K562 (cell line): ENCODE data around the gene PSMG3. TPM values are rescaled to one million over a fixed set of nuclear protein-coding genes. Genes with fewer than 3 reads are reported as not detected.

ENCODE experiments used
- ATAC-seq: fragments of 200-7000 bp; cut with Tn5 transposase; 3 replicates; pipeline ENCODE4 v1.9.1; 2020; ENCODE audit warnings: moderate library complexity
- BruUV-seq: library from RNA; stranded (reverse); fragments of 400-500 nt; replicated peaks from 2 replicates; lab custom pipeline; 2021; lab: Mats Ljungman, UMichigan
- CTCF ChIA-PET: fragments of 300-600 bp; formaldehyde crosslinking; extraction: SDS; loops from one replicate; lab custom pipeline; 2021; ENCODE audit warnings: low intra/inter-chr PET ratio; lab: Yijun Ruan, JAX
- POLR2A ChIA-PET: fragments of 300-600, 350-650 bp; sonication (Branson Sonifier 250); formaldehyde crosslinking; extraction: SDS; loops from one replicate; lab custom pipeline; 2021; ENCODE audit warnings: antibody characterized with exemption, inconsistent platforms; lab: Yijun Ruan, JAX
- DNase-seq, 4 experiments: peaks; one replicate each; pipeline versions ENCODE4 v3.0.0 to v3.0.0-alpha.2; 2011 to 2018; ENCODE audit warnings: low spot score in 3 of 4, mixed read lengths in 3 of 4; ENCODE audit errors: extremely low read depth in 1 of 4
- FAIRE-seq: peaks from 2 replicates; lab custom pipeline; 2011; peaks lifted over from hg19 to GRCh38; lab: Jason Lieb, UNC
- H2AFZ ChIP-seq: 2 replicates; pipeline ENCODE4 v1.6.0; 2011; ENCODE audit warnings: low read depth, low read length, control low read depth, inconsistent platforms
- H3K27ac ChIP-seq: fragments of 200-600 bp; 3 replicates; pipeline ENCODE4 v1.8.0; 2011; ENCODE audit warnings: low read depth, mild to moderate bottlenecking, control low read depth, inconsistent platforms, low read length, moderate library complexity, mixed read lengths; ENCODE audit errors: extremely low read depth
- H3K27me3 ChIP-seq, 2 experiments: fragments of 300-600 bp in 1 of 2; 2 replicates in 1 of 2; 3 replicates in 1 of 2; pipeline versions ENCODE4 v1.6.0 to v1.8.0; 2011; ENCODE audit warnings: inconsistent platforms in 2 of 2, low read length in 2 of 2, mild to moderate bottlenecking in 1 of 2, mixed read lengths in 1 of 2, moderate library complexity in 1 of 2; ENCODE audit not compliant: control insufficient read depth in 2 of 2, insufficient read depth in 2 of 2
- H3K36me3 ChIP-seq: fragments of 300-600 bp; 3 replicates; pipeline ENCODE4 v1.8.0; 2011; ENCODE audit warnings: mild to moderate bottlenecking, low read length, inconsistent platforms; ENCODE audit not compliant: control insufficient read depth, insufficient read depth
- H3K4me1 ChIP-seq, 2 experiments: fragments of 200-600 bp in 1 of 2; replicated peaks in 1 of 2; 2 replicates in 1 of 2; 3 replicates in 1 of 2; pipeline versions ENCODE4 v1.5.1 to v1.8.0; 2011; ENCODE audit warnings: inconsistent platforms in 2 of 2, low read length in 2 of 2, mild to moderate bottlenecking in 1 of 2, mixed read lengths in 1 of 2, moderate library complexity in 1 of 2; ENCODE audit not compliant: control insufficient read depth in 2 of 2, insufficient read depth in 2 of 2
- H3K4me2 ChIP-seq: 2 replicates; pipeline ENCODE4 v1.6.1; 2011; ENCODE audit warnings: low read length, control low read depth, inconsistent platforms, mixed read lengths; ENCODE audit not compliant: insufficient read depth
- H3K4me3 ChIP-seq: fragments of 200-600 bp; sonication (generic), shearing (Covaris generic); 2 replicates; pipeline ENCODE4 v1.5.1; 2016; ENCODE audit warnings: control low read depth, inconsistent platforms
- H3K79me2 ChIP-seq: fragments of 200-600 bp; 3 replicates; pipeline ENCODE4 v1.8.0; 2011; ENCODE audit warnings: low read length, inconsistent platforms; ENCODE audit not compliant: control insufficient read depth, insufficient read depth
- H3K9ac ChIP-seq, 2 experiments: 2 replicates each; pipeline versions ENCODE4 v1.6.0 to v1.6.1; 2011; ENCODE audit warnings: low read depth in 2 of 2, low read length in 2 of 2, control low read depth in 1 of 2, inconsistent platforms in 1 of 2, mild to moderate bottlenecking in 1 of 2, mixed read lengths in 1 of 2; ENCODE audit not compliant: insufficient read depth in 1 of 2
- H3K9me1 ChIP-seq: one replicate; pipeline ENCODE4 v1.6.0; 2011; ENCODE audit warnings: inconsistent platforms, mild to moderate bottlenecking, low read length, moderate library complexity; ENCODE audit not compliant: control insufficient read depth, insufficient read depth
- H3K9me3 ChIP-seq: replicated peaks from 2 replicates; pipeline ENCODE4 v1.5.1; 2011; ENCODE audit warnings: low read depth, low read length, inconsistent platforms; ENCODE audit not compliant: control insufficient read depth, insufficient read depth
- H4K20me1 ChIP-seq: replicated peaks from 2 replicates; pipeline ENCODE4 v1.6.1; 2011; ENCODE audit warnings: low read length, inconsistent platforms, mixed read lengths; ENCODE audit not compliant: control insufficient read depth, insufficient read depth
- HEY1 ChIP-seq: fragments of 250-450 bp; sonication (Bioruptor Pico); IDR thresholded peaks from 2 replicates; pipeline ENCODE4 v1.5.0; 2020; ENCODE audit warnings: mild to moderate bottlenecking, moderate library complexity, borderline replicate concordance
- KDM2B ChIP-seq: fragments of 250-450 bp; sonication (Bioruptor Pico); IDR thresholded peaks from 2 replicates; pipeline ENCODE4 v1.8.0; 2021; ENCODE audit warnings: mild to moderate bottlenecking, moderate library complexity
- KLF13 ChIP-seq: fragments of 450-650 bp; IDR thresholded peaks from 2 replicates; pipeline ENCODE4 v1.6.1; 2016; ENCODE audit warnings: missing genetic modification characterization, low read depth, mild to moderate bottlenecking, missing compliant biosample characterization, moderate library complexity, borderline replicate concordance
- NFIX ChIP-seq: fragments of 250-450 bp; sonication (Bioruptor Pico); IDR thresholded peaks from 2 replicates; pipeline ENCODE4 v1.4.0; 2020; ENCODE audit warnings: low read depth, mild to moderate bottlenecking, moderate library complexity
- NFRKB ChIP-seq: fragments of 450-650 bp; IDR thresholded peaks from 2 replicates; pipeline ENCODE4 v1.6.1; 2016; ENCODE audit warnings: low read depth
- XRCC4 ChIP-seq: IDR thresholded peaks from one replicate; pipeline ENCODE4 v1.6.1; 2011; ENCODE audit not compliant: insufficient read depth, insufficient read length; ENCODE audit errors: extremely low read depth
- ZKSCAN3 ChIP-seq: fragments of 250-450 bp; sonication (Bioruptor Pico); IDR thresholded peaks from 2 replicates; pipeline ENCODE4 v1.4.0; 2020
- ZNF121 ChIP-seq: sonication (generic); formaldehyde crosslinking; conservative IDR thresholded peaks from 2 replicates; pipeline ENCODE4 v1.8.0; 2022; ENCODE audit warnings: missing genetic modification reagents
- WGBS: fragments of 100-300 bp; shearing (Covaris generic); methylation state at CpG from one replicate; pipeline ENCODE4 v1.1.6; 2016; ENCODE audit warnings: low coverage, mixed read lengths; ENCODE audit not compliant: insufficient coverage; ENCODE audit errors: missing lambda C conversion rate; 5-methylcytosine and 5-hydroxymethylcytosine counted together
- in situ Hi-C: fragments of 300-500 bp; cut with MboI; formaldehyde crosslinking; loops from 4 replicates; pipeline ENCODE4 v1.15.0; 2018; ENCODE audit warnings: inconsistent platforms, mixed read lengths
- intact Hi-C: fragments of 100-400 bp; cut with micrococcal nuclease; formaldehyde crosslinking; loops from 2 replicates; pipeline ENCODE4 v1.14.2; 2022
- polyA plus RNA-seq, 8 experiments: library from polyadenylated mRNA; depleted of rRNA in 4 of 8; stranded (reverse) in 5 of 8; unstranded in 3 of 8; fragments of >200 nt; fragmentation: Nextera tagmentation in 2 of 8; fragmentation: Illumina TruSeq in 1 of 8; extraction: Ambion mirVana in 2 of 8; extraction: Trizol in 1 of 8; gene quantifications; 2 replicates each; pipeline versions ENCODE4 v1.2.1 to v1.2.3, GENCODE V29; 2011 to 2014; ENCODE audit warnings: inconsistent platforms in 1 of 8, missing spikeins in 1 of 8
- total RNA-seq, 7 experiments: library from RNA; depleted of rRNA in 6 of 7; stranded (reverse); fragments of >200 nt in 6 of 7; fragmentation: Illumina TruSeq in 2 of 7; extraction: Trizol in 2 of 7; gene quantifications; 2 replicates each; pipeline versions ENCODE4 v1.2.1 to v1.2.3, GENCODE V29; 2011 to 2021; ENCODE audit warnings: low replicate concordance in 1 of 7
- TF ChIP-seq, protein P1 (sequence below): sonication (generic); formaldehyde crosslinking; IDR thresholded peaks from 2 replicates; pipeline ENCODE4 v1.8.0; 2022; ENCODE audit warnings: mild to moderate bottlenecking, low read depth, missing genetic modification reagents

Gene PSMG3
- total and polyA plus RNA-seq, 9 of the 15 experiments (the other 6 are each of a cell fraction or from before 2014, with no cell fraction given) = 34.8 to 122 (median 80.1) TPM

DNA sequence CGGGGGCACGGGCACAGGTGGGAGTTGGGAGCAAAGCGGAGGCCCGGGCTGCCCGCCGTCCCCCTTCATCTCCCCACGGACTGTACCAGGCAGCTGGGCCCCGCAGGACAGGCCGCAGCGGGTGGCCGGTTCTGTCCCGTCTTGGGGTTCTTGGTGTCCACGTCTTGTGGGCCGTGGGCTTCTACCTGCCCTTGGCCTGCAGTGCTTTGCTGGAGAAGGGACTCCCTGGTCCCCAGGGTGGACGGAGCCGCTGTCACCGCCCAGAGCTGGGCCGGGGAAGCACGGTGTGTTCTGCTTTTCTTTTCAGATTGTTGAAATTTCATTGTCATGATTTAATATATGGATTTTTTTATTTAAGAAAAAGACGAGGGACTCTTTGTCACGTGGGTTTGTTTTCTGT, 27.5 kb downstream of the PSMG3 start:
- POLR2A ChIA-PET = interaction anchor here (0.5 to 1.0 kb wide), 2 partner anchors 10 to 49 kb away, joined by 3 read pairs; no protein-coding TSS in a partner anchor
- Histone ChIP-seq H3K4me2 (no peak overlapping the region), H3K9me3 (no peaks in the 10 kb centered on the region), H3K4me1 (peaks cover 6 to 83% of the 10 kb centered on the region in 2 experiments; a peak in 4 of 5 replicates), H3K4me3 (no peak overlapping the region), H3K27ac (no peak overlapping the region), H3K9me1 (peaks cover 10% of the 10 kb centered on the region), H3K79me2 (peaks cover 14% of the 10 kb centered on the region), H2AFZ (no peak overlapping the region), H3K9ac (no peak overlapping the region), H4K20me1 (peaks cover 9% of the 10 kb centered on the region), H3K36me3 (peaks cover 37% of the 10 kb centered on the region; the same call in 2 of the 3 replicates), H3K27me3 (no peaks in the 10 kb centered on the region)
- FAIRE-seq (no peak), ATAC-seq (no peak), DNase-seq (no peak)
- in situ Hi-C loops = no loop called here
- BruUV-seq = no TSS peak
- 85% methylated on average over 16 of the region's 21 CpGs for WGBS
- CTCF ChIA-PET = no interaction called here
- no peak for TF ChIP-seq HEY1
- TF ChIP-seq, protein P1, sequence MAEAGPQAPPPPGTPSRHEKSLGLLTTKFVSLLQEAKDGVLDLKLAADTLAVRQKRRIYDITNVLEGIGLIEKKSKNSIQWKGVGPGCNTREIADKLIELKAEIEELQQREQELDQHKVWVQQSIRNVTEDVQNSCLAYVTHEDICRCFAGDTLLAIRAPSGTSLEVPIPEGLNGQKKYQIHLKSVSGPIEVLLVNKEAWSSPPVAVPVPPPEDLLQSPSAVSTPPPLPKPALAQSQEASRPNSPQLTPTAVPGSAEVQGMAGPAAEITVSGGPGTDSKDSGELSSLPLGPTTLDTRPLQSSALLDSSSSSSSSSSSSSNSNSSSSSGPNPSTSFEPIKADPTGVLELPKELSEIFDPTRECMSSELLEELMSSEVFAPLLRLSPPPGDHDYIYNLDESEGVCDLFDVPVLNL (CRISPR knock-in tag) = no peak
- no peak for TF ChIP-seq ZNF121 (CRISPR knock-in tag)
- no peak for TF ChIP-seq NFIX (CRISPR knock-in tag)
- TF ChIP-seq XRCC4 = no peak
- TF ChIP-seq ZKSCAN3 (CRISPR knock-in tag) = no peak
- no peak for TF ChIP-seq NFRKB
- TF ChIP-seq KDM2B (CRISPR knock-in tag) = no peak
- no peak for TF ChIP-seq KLF13 (tag)
- intact Hi-C loops = no loop called here
